Glutamatergic neuron (in vitro differentiated cells): Measurements from ENCODE around the gene CAMK2D. TPM values are rescaled to one million over a fixed set of nuclear protein-coding genes. Genes with fewer than 3 reads are reported as not detected.
A peak's percentile ranks its signal among the peaks of the same experiment; 100 is the strongest.

Experiments
- DNase-seq: peaks from one replicate; pipeline ENCODE4 v3.0.0; 2022
- H3K27ac Mint-ChIP-seq: one replicate; pipeline ENCODE4 v1.8.0; 2020; ENCODE audit warnings: mild to moderate bottlenecking, mixed read lengths, inconsistent platforms; ENCODE audit not compliant: unreplicated experiment
- H3K27me3 Mint-ChIP-seq: one replicate; pipeline ENCODE4 v1.8.0; 2020; ENCODE audit warnings: mild to moderate bottlenecking, moderate library complexity, mixed read lengths, inconsistent platforms; ENCODE audit not compliant: unreplicated experiment
- H3K36me3 Mint-ChIP-seq: one replicate; pipeline ENCODE4 v1.8.0; 2020; ENCODE audit warnings: mild to moderate bottlenecking, mixed read lengths, inconsistent platforms; ENCODE audit not compliant: unreplicated experiment
- H3K4me1 Mint-ChIP-seq: one replicate; pipeline ENCODE4 v1.8.0; 2020; ENCODE audit warnings: mild to moderate bottlenecking, low read depth, mixed read lengths, inconsistent platforms; ENCODE audit not compliant: unreplicated experiment
- H3K4me3 Mint-ChIP-seq: one replicate; pipeline ENCODE4 v1.8.0; 2020; ENCODE audit warnings: mild to moderate bottlenecking, mixed read lengths, inconsistent platforms; ENCODE audit not compliant: unreplicated experiment
- H3K9me3 Mint-ChIP-seq: one replicate; pipeline ENCODE4 v1.8.0; 2020; ENCODE audit warnings: mild to moderate bottlenecking, moderate library complexity, mixed read lengths, inconsistent platforms; ENCODE audit not compliant: unreplicated experiment
- CTCF ChIP-seq: fragments of 200-600 bp; sonication (generic); IDR thresholded peaks from one replicate; pipeline ENCODE4 v1.5.0; 2021; ENCODE audit not compliant: partially characterized antibody, unreplicated experiment
- total RNA-seq: library from RNA; stranded (reverse); fragmentation: NEBNext Ultra II Directional; extraction: Animal tissue kit (Norgen Biotek cat#: 25700); gene quantifications from one replicate; pipeline ENCODE4 v1.2.1, GENCODE V29; 2021; ENCODE audit not compliant: unreplicated experiment

CAMK2D gene
- total RNA-seq, 1 donor from 2014 or later, result 24.8 TPM

GRCh38 chr4:113444386-113444785 lies 317.2 kb downstream of the CAMK2D start:
- Mint-ChIP-seq H3K27ac (no peak overlapping the region), H3K4me3 (no peak overlapping the region), H3K36me3 (no peaks in the 10 kb centered on the region), H3K9me3 (no peaks in the 10 kb centered on the region), H3K4me1 (no peaks in the 10 kb centered on the region), H3K27me3 (no peaks in the 10 kb centered on the region)
- TF ChIP-seq CTCF, result no peak
- DNase-seq, result no peak

DNA sequence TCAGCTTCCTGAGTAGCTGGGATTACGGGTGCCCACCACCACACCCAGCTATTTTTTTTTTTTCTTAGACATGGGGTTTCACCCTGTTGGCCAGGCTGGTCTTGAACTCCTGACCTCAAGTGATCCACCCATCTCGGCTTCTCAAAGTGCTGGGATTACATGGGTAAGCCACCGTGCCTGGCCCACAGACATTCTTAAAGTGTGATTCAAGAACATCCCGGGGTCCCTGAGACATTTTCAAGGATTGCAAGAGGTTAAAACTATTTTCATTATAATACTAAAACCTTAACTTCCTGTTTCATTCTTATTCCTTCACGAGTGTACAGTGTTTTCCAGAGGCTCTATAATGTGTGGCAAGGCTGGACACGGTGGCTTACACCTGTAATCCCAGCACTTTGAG lies 318.7 kb downstream of the CAMK2D start:
- DNase-seq, result no peak
- Mint-ChIP-seq H3K27ac (no peak overlapping the region), H3K4me1 (no peaks in the 10 kb centered on the region), H3K27me3 (no peaks in the 10 kb centered on the region), H3K36me3 (no peaks in the 10 kb centered on the region), H3K9me3 (no peaks in the 10 kb centered on the region), H3K4me3 (no peak overlapping the region)
- no peak for TF ChIP-seq CTCF

- Mint-ChIP-seq H3K27me3 (no peaks in the 10 kb centered on the region), H3K4me3 (no peak overlapping the region), H3K36me3 (no peaks in the 10 kb centered on the region), H3K27ac (no peak overlapping the region), H3K4me1 (peaks cover 22% of the 10 kb centered on the region), H3K9me3 (peaks cover 2% of the 10 kb centered on the region)
- TF ChIP-seq CTCF, result no peak
- DNase-seq, result no peak
These were observed 321.2 kb downstream of the CAMK2D start for GRCh38 chr4:113440371-113440770.

DNA sequence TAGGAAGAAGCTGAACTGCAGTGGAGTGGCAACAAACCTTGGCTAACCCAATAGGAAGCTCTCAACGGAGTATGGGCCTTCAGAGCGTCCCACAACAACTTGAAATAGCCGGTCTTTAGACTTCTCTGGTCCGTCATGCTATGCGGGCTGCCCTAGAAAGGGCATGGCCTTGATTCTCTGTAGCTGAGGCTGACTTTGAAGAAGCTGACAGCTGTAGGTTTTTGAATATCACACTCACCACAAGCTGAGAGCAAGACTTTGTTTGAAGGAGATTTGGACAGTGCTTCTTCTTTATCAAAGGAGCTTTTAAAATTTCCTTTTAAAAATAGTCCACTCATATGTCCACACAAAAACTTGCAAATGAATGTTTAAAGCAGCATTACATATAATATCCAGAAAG lies 322.9 kb downstream of the CAMK2D start:
- no peaks in the 10 kb centered on the region for H3K27me3 Mint-ChIP-seq
- no peak for TF ChIP-seq CTCF
- H3K4me1 Mint-ChIP-seq, result peaks cover 22% of the 10 kb centered on the region

DNA sequence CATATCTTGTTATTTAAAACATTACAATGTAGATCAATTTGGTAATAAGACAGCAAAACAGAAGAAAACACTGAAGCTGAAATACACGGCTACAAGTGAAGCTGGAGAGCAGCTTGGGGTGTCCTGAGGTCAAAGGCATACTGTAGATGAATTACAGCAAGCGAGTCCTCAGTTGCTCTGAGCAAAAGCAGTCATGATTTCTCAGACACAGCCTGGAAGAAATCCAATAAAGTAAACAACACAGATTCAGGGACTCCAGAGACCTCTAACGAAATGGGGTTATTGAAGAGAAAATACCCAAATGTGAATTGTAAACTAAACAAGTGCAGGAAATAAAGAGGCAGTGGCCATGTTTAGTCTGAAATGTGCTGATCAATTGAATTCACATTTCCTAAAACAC lies 324.4 kb downstream of the CAMK2D start:
- no peak for TF ChIP-seq CTCF
- Mint-ChIP-seq H3K27ac (peak overlapping the region; percentile 78), H3K27me3 (no peaks in the 10 kb centered on the region), H3K4me1 (peaks cover 24% of the 10 kb centered on the region), H3K36me3 (peaks cover 6% of the 10 kb centered on the region), H3K9me3 (peaks cover 2% of the 10 kb centered on the region), H3K4me3 (peak overlapping the region; percentile 73)
- DNase-seq, result no peak

More for the DNA sequence above, 322.9 kb downstream of the CAMK2D start:
- Mint-ChIP-seq H3K27ac (no peak overlapping the region), H3K9me3 (peaks cover 2% of the 10 kb centered on the region), H3K4me3 (no peak overlapping the region), H3K36me3 (no peaks in the 10 kb centered on the region)
- DNase-seq, result no peak
